H1 (cell line): ENCODE results near the gene CCDC88C. TPM values are rescaled to one million over a fixed set of nuclear protein-coding genes. Genes with fewer than 3 reads are reported as not detected.

Experiments used
- CTCF ChIA-PET: fragments of 300-600 bp; sonication (Branson Sonifier 250); formaldehyde crosslinking; loops from one replicate; lab custom pipeline; 2021; ENCODE audit not compliant: partially characterized antibody; lab: Charles Lee
- POLR2A ChIA-PET: fragments of 300-600 bp; sonication (Branson Sonifier 250); formaldehyde crosslinking; loops from one replicate; lab custom pipeline; 2021; ENCODE audit warnings: inconsistent platforms; ENCODE audit not compliant: partially characterized antibody; lab: Charles Lee
- DNase-seq, 2 experiments: peaks; one replicate each; pipeline versions ENCODE4 v3.0.0 to v3.0.0-alpha.2; 2010 to 2022; ENCODE audit warnings: low spot score in 2 of 2, low read depth in 1 of 2, mixed read lengths in 1 of 2
- FAIRE-seq: peaks from 2 replicates; lab custom pipeline; 2011; peaks lifted over from hg19 to GRCh38; lab: Jason Lieb, UNC
- H2AFZ ChIP-seq: 2 replicates; pipeline ENCODE4 v1.8.1; 2012; ENCODE audit warnings: low read length, inconsistent platforms
- H2AK5ac ChIP-seq: 2 replicates; pipeline ENCODE4 v1.6.1; 2013; ENCODE audit warnings: low read depth, low read length
- H2BK120ac ChIP-seq: replicated peaks from 2 replicates; pipeline ENCODE3; 2013; ENCODE audit warnings: low read depth, low read length, inconsistent platforms
- H2BK12ac ChIP-seq: 2 replicates; pipeline ENCODE4 v1.6.1; 2013; ENCODE audit warnings: low read depth, low read length
- H2BK15ac ChIP-seq: 2 replicates; pipeline ENCODE4 v1.6.1; 2013; ENCODE audit warnings: low read length
- H2BK20ac ChIP-seq: 2 replicates; pipeline ENCODE4 v1.6.1; 2013; ENCODE audit warnings: low read length
- H2BK5ac ChIP-seq: 2 replicates; pipeline ENCODE4 v1.6.1; 2013; ENCODE audit warnings: low read depth, low read length
- H3K14ac ChIP-seq: 2 replicates; pipeline ENCODE4 v1.6.1; 2013; ENCODE audit warnings: inconsistent platforms; ENCODE audit not compliant: insufficient read length
- H3K18ac ChIP-seq: 2 replicates; pipeline ENCODE4 v1.6.1; 2013; ENCODE audit warnings: low read length; ENCODE audit errors: extremely low read depth
- H3K23ac ChIP-seq: 2 replicates; pipeline ENCODE4 v1.6.1; 2013; ENCODE audit warnings: inconsistent platforms; ENCODE audit not compliant: insufficient read length
- H3K23me2 ChIP-seq: 2 replicates; pipeline ENCODE4 v1.6.1; 2013; ENCODE audit warnings: low read depth, low read length
- H3K27ac ChIP-seq: 2 replicates; pipeline ENCODE4 v1.6.1; 2011; ENCODE audit warnings: low read depth, low read length, inconsistent platforms
- H3K27me3 ChIP-seq, 4 experiments: replicated peaks in 1 of 4; 1 replicate in 1 of 4; 2 replicates in 3 of 4; pipeline versions ENCODE4 v1.6.1 to v1.8.1; 2011 to 2013; ENCODE audit warnings: low read length in 3 of 4, mild to moderate bottlenecking in 3 of 4, inconsistent platforms in 2 of 4, mixed read lengths in 2 of 4, moderate library complexity in 1 of 4; ENCODE audit not compliant: control insufficient read depth in 3 of 4, insufficient read depth in 3 of 4; ENCODE audit errors: extremely low read depth in 1 of 4
- H3K36me3 ChIP-seq, 4 experiments: 2 replicates each; pipeline versions ENCODE4 v1.6.1 to v1.8.1; 2011 to 2013; ENCODE audit warnings: mild to moderate bottlenecking in 4 of 4, low read length in 3 of 4, moderate library complexity in 2 of 4, control low read depth in 1 of 4, inconsistent platforms in 1 of 4; ENCODE audit not compliant: insufficient read depth in 4 of 4, control insufficient read depth in 2 of 4
- H3K4ac ChIP-seq: replicated peaks from 2 replicates; pipeline ENCODE3; 2013; ENCODE audit warnings: low read length, low read depth, mixed read lengths, inconsistent platforms; ENCODE audit not compliant: insufficient read length
- H3K4me1 ChIP-seq, 4 experiments: replicated peaks in 1 of 4; 1 replicate in 1 of 4; 2 replicates in 3 of 4; pipeline versions ENCODE4 v1.6.1 to v1.8.1; 2011 to 2013; ENCODE audit warnings: low read length in 3 of 4, inconsistent platforms in 2 of 4, mixed read lengths in 1 of 4; ENCODE audit not compliant: insufficient read depth in 4 of 4, control insufficient read depth in 3 of 4
- H3K4me2 ChIP-seq, 2 experiments: 2 replicates each; pipeline versions ENCODE4 v1.6.1 to v1.8.1; 2011 to 2013; ENCODE audit warnings: low read depth in 2 of 2, low read length in 2 of 2, control low read depth in 1 of 2, inconsistent platforms in 1 of 2, mild to moderate bottlenecking in 1 of 2; ENCODE audit not compliant: insufficient read depth in 1 of 2
- H3K4me3 ChIP-seq, 4 experiments: fragments of 200-600, 300-600 bp in 1 of 4; sonication (generic), shearing (Covaris generic), sonication (Bioruptor Twin) in 1 of 4; 2 replicates each; pipeline versions ENCODE4 v1.5.1 to v1.8.1; 2011 to 2016; ENCODE audit warnings: low read length in 4 of 4, low read depth in 3 of 4, control low read depth in 2 of 4, inconsistent platforms in 2 of 4, mild to moderate bottlenecking in 2 of 4, mixed read lengths in 1 of 4, moderate library complexity in 1 of 4; ENCODE audit not compliant: insufficient read depth in 2 of 4; ENCODE audit errors: extremely low read depth in 1 of 4
- H3K56ac ChIP-seq: replicated peaks from 2 replicates; pipeline ENCODE3; 2013; ENCODE audit warnings: low read depth, mild to moderate bottlenecking, mixed read lengths, low read length, inconsistent platforms; ENCODE audit not compliant: insufficient read length
- H3K79me1 ChIP-seq: 2 replicates; pipeline ENCODE4 v1.6.1; 2013; ENCODE audit warnings: low read depth, low read length, control low read depth
- H3K79me2 ChIP-seq, 2 experiments: 2 replicates each; pipeline versions ENCODE4 v1.6.1 to v1.8.1; 2012 to 2013; ENCODE audit warnings: low read length in 2 of 2, mild to moderate bottlenecking in 2 of 2, inconsistent platforms in 1 of 2; ENCODE audit not compliant: insufficient read depth in 2 of 2, control insufficient read depth in 1 of 2
- H3K9ac ChIP-seq, 4 experiments: replicated peaks in 1 of 4; 1 replicate in 1 of 4; 2 replicates in 3 of 4; pipeline versions ENCODE4 v1.6.1 to v1.8.1; 2011 to 2013; ENCODE audit warnings: low read depth in 3 of 4, low read length in 3 of 4, control low read depth in 2 of 4, mild to moderate bottlenecking in 2 of 4, moderate library complexity in 2 of 4, inconsistent platforms in 1 of 4; ENCODE audit errors: extremely low read depth in 1 of 4
- H3K9me3 ChIP-seq, 2 experiments: 2 replicates each; pipeline versions ENCODE4 v1.6.1 to v1.8.1; 2012 to 2013; ENCODE audit warnings: mild to moderate bottlenecking in 2 of 2, moderate library complexity in 2 of 2, control low read depth in 1 of 2, inconsistent platforms in 1 of 2, low read depth in 1 of 2, low read length in 1 of 2, mixed read lengths in 1 of 2; ENCODE audit not compliant: insufficient read depth in 2 of 2
- H4K20me1 ChIP-seq, 2 experiments: replicated peaks in 1 of 2; 2 replicates each; pipeline versions ENCODE3 to v1.8.1; 2011 to 2013; ENCODE audit warnings: inconsistent platforms in 2 of 2, low read length in 2 of 2, mild to moderate bottlenecking in 1 of 2; ENCODE audit not compliant: insufficient read depth in 2 of 2, control insufficient read depth in 1 of 2
- H4K5ac ChIP-seq: 2 replicates; pipeline ENCODE4 v1.6.1; 2013; ENCODE audit warnings: low read length, low read depth, mixed read lengths, inconsistent platforms; ENCODE audit not compliant: insufficient read length
- H4K8ac ChIP-seq: 2 replicates; pipeline ENCODE4 v1.8.0; 2013; ENCODE audit warnings: mild to moderate bottlenecking, moderate library complexity, low read length, inconsistent platforms; ENCODE audit not compliant: insufficient read depth; ENCODE audit errors: extremely low read depth
- H4K91ac ChIP-seq: replicated peaks from 2 replicates; pipeline ENCODE3; 2013; ENCODE audit warnings: low read length, mixed read lengths, inconsistent platforms; ENCODE audit not compliant: insufficient read length
- CBX5 ChIP-seq: fragments of 300-800, 300-1000 bp; sonication (generic); IDR thresholded peaks from 2 replicates; pipeline ENCODE4 v1.7.1; 2016; ENCODE audit warnings: antibody characterized with exemption, low read length, low read depth
- E2F6 ChIP-seq: IDR thresholded peaks from 2 replicates; pipeline ENCODE4 v1.6.1; 2012; ENCODE audit warnings: inconsistent platforms
- HDAC6 ChIP-seq: IDR thresholded peaks from one replicate; pipeline ENCODE4 v1.7.1; 2012; ENCODE audit warnings: low read depth, mild to moderate bottlenecking, inconsistent platforms, low read length, moderate library complexity
- NANOG ChIP-seq: IDR thresholded peaks from 2 replicates; pipeline ENCODE4 v1.6.1; 2011; ENCODE audit warnings: low read length, low read depth, mild to moderate bottlenecking, inconsistent platforms; ENCODE audit not compliant: insufficient read depth, poor library complexity, severe bottlenecking
- PHF8 ChIP-seq: fragments of 200-600 bp; sonication (generic); conservative IDR thresholded peaks from 2 replicates; pipeline ENCODE4 v1.7.1; 2012; ENCODE audit warnings: low read depth, mild to moderate bottlenecking, inconsistent platforms, low read length, moderate library complexity
- POLR2A ChIP-seq, 2 experiments: IDR thresholded peaks; 1 replicate in 1 of 2; 2 replicates in 1 of 2; pipeline ENCODE4 v1.6.1; 2011; ENCODE audit warnings: low read depth in 2 of 2, low read length in 2 of 2, mild to moderate bottlenecking in 2 of 2; ENCODE audit errors: control extremely low read depth in 1 of 2
- POU5F1 ChIP-seq: IDR thresholded peaks from 2 replicates; pipeline ENCODE4 v1.6.1; 2011; ENCODE audit warnings: low read depth, mild to moderate bottlenecking, low read length, moderate library complexity
- SP1 ChIP-seq: IDR thresholded peaks from 2 replicates; pipeline ENCODE4 v1.6.1; 2011; ENCODE audit warnings: low read depth, low read length
- WGBS, 2 experiments: shearing (Covaris generic) in 1 of 2; methylation state at CpG; one replicate each; pipeline versions ENCODE4 v1.1.6 to v1.1.7; 2013 to 2015; ENCODE audit warnings: low lambda C conversion rate in 2 of 2, mixed read lengths in 2 of 2, inconsistent platforms in 1 of 2, low coverage in 1 of 2, missing lambda C conversion rate in 1 of 2; ENCODE audit not compliant: insufficient replicate concordance in 2 of 2, insufficient coverage in 1 of 2, insufficient read length in 1 of 2; ENCODE audit errors: extremely low coverage in 1 of 2, missing lambda C conversion rate in 1 of 2; 5-methylcytosine and 5-hydroxymethylcytosine counted together
- polyA plus RNA-seq, 7 experiments: library from polyadenylated mRNA; depleted of rRNA in 3 of 7; stranded (reverse) in 5 of 7; unstranded in 2 of 7; fragments of >200 nt in 5 of 7; fragments of 200-250 nt in 2 of 7; gene quantifications; 1 replicate in 5 of 7; 2 replicates in 1 of 7; 4 replicates in 1 of 7; pipeline versions ENCODE4 v1.2.1 to v1.2.3, GENCODE V29; 2011 to 2013; ENCODE audit warnings: missing spikeins in 2 of 7, mixed read lengths in 2 of 7
- total RNA-seq: library from RNA; stranded (reverse); fragmentation: NEBNext Ultra II Directional; extraction: Animal tissue kit (Norgen Biotek cat#: 25700); gene quantifications from 2 replicates; pipeline ENCODE4 v1.2.1, GENCODE V29; 2021
- TF ChIP-seq, protein P1 (sequence below): IDR thresholded peaks from 2 replicates; pipeline ENCODE4 v1.6.1; 2012; ENCODE audit warnings: low read length, inconsistent platforms
- TF ChIP-seq, protein P2 (sequence below): IDR thresholded peaks from 2 replicates; pipeline ENCODE4 v1.6.1; 2011; ENCODE audit warnings: low read length, improper control_type of control experiment

Gene CCDC88C
- total and polyA plus RNA-seq, 2 of the 8 experiments (the other 6 are each of a cell fraction or from before 2014, with no cell fraction given), result 10.3 to 57.7 TPM

DNA sequence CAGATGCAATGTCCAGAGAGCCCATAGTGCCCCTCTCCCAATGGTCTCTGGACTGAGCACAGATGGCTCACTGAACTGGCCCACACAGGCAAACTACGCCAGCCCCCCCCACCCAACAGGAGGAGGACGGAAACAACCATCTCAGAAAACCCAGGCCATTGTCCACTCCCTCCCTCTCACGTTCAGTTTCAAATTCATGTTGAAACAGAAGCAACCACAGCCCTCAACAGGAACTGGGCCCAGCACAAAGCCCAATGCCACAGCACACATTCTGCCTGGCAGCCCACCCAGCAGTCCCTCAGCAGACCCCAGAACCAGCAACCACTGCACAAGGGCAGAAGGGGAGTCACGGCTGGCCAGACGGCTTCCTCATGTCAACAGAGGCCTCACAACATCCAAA is 10.6 kb downstream of the CCDC88C start:
- Histone ChIP-seq H3K18ac (no peak overlapping the region; the same call in 1 of the 2 replicates), H4K5ac (no peak overlapping the region), H3K4me1 (peaks cover 0 to 7% (median 2%) of the 10 kb centered on the region in 4 experiments; a peak in 3 of 7 replicates), H3K27me3 (no peaks in the 10 kb centered on the region), H3K23ac (no peak overlapping the region), H3K4me3 (no peak overlapping the region), H4K20me1 (peaks cover 11 to 21% of the 10 kb centered on the region in 2 experiments), H3K9me3 (no peaks in the 10 kb centered on the region), H4K8ac (0 out of 2 replicates have a peak overlapping the region, but pooled peaks have one; percentile 1), H2BK20ac (no peak overlapping the region), H2BK12ac (no peak overlapping the region), H3K4me2 (no peak overlapping the region), H2BK5ac (no peak overlapping the region), H3K27ac (no peak overlapping the region), H2AK5ac (no peak overlapping the region), H2AFZ (no peak overlapping the region), H3K36me3 (peaks cover 0 to 13% (median 5%) of the 10 kb centered on the region in 4 experiments; a peak in 5 of 8 replicates), H3K79me1 (peaks cover 26% of the 10 kb centered on the region), H4K91ac (no peak overlapping the region), H3K4ac (no peak overlapping the region), H3K9ac (no peak overlapping the region), H2BK120ac (no peak overlapping the region), H2BK15ac (no peak overlapping the region), H3K79me2 (peaks cover 29 to 96% of the 10 kb centered on the region in 2 experiments), H3K14ac (no peak overlapping the region), H3K23me2 (0 out of 2 replicates have a peak, but pooled peaks cover 2% of the 10 kb centered on the region), H3K56ac (no peak overlapping the region)
- no peak for TF ChIP-seq PHF8
- TF ChIP-seq, protein P1, sequence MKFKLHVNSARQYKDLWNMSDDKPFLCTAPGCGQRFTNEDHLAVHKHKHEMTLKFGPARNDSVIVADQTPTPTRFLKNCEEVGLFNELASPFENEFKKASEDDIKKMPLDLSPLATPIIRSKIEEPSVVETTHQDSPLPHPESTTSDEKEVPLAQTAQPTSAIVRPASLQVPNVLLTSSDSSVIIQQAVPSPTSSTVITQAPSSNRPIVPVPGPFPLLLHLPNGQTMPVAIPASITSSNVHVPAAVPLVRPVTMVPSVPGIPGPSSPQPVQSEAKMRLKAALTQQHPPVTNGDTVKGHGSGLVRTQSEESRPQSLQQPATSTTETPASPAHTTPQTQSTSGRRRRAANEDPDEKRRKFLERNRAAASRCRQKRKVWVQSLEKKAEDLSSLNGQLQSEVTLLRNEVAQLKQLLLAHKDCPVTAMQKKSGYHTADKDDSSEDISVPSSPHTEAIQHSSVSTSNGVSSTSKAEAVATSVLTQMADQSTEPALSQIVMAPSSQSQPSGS, result no peak
- no peak for TF ChIP-seq NANOG
- TF ChIP-seq POLR2A (IDR thresholded peaks at IDR 0.05; ENCODE audit: control extremely low read depth in 1 of 2, low read depth in 2 of 2, low read length in 2 of 2), result no peak
- no peak for TF ChIP-seq CBX5
- TF ChIP-seq HDAC6, result no peak
- no peak for TF ChIP-seq SP1
- no peak for TF ChIP-seq POU5F1
- TF ChIP-seq E2F6, result no peak
- TF ChIP-seq, protein P2, sequence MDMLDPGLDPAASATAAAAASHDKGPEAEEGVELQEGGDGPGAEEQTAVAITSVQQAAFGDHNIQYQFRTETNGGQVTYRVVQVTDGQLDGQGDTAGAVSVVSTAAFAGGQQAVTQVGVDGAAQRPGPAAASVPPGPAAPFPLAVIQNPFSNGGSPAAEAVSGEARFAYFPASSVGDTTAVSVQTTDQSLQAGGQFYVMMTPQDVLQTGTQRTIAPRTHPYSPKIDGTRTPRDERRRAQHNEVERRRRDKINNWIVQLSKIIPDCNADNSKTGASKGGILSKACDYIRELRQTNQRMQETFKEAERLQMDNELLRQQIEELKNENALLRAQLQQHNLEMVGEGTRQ, result no peak
- DNase-seq (no peak), FAIRE-seq (no peak)
- WGBS, 2 experiments, result 87% methylated on average over 5 of the region's 5 CpGs; no CpG with 5 or more reads in 1 of the 2 experiments
- POLR2A ChIA-PET, result interaction anchor here (1.3 to 1.9 kb wide), 2 partner anchors 13 to 19 kb away, joined by 3 to 5 read pairs; no protein-coding TSS in a partner anchor
- CTCF ChIA-PET, result interaction anchor here (1.2 kb wide), 3 partner anchors 11 to 84 kb away, joined by 3 read pairs; no protein-coding TSS in a partner anchor
